ENCODE measurements around the gene ABCC9. TPM values are rescaled to one million over a fixed set of nuclear protein-coding genes. Genes with fewer than 3 reads are reported as not detected.

The ABCC9 gene
- total RNA-seq, 2 donors from 2014 or later = 0.04 TPM; not detected in 1

GRCh38 chr12:21774358-21775132 is 166.7 kb downstream of the ABCC9 start, which contains the start of gene KCNJ8:
Gene KCNJ8, minus strand, starts transcription at chr12:21774706. Its CDS starts 1,090 bp downstream, at chr12:21773616.
- ATAC-seq (replicated peaks) = peak; percentile 21
- Mint-ChIP-seq H3K27me3 (peaks cover 48% of the 10 kb centered on the region), H3K9me3 (no peaks in the 10 kb centered on the region), H3K36me3 (ENCODE audit: low read depth) (no peaks in the 10 kb centered on the region), H3K4me1 (peaks cover 10% of the 10 kb centered on the region), H3K4me3 (peak within 1 kb of the TSS; percentile 28), H3K27ac (no peak within 1 kb of the TSS)

- Mint-ChIP-seq H3K4me3 (peak overlapping the region; percentile 28), H3K27me3 (peaks cover 45% of the 10 kb centered on the region), H3K9me3 (no peaks in the 10 kb centered on the region), H3K27ac (no peak overlapping the region), H3K36me3 (ENCODE audit: low read depth) (no peaks in the 10 kb centered on the region), H3K4me1 (peaks cover 10% of the 10 kb centered on the region)
- ATAC-seq (replicated peaks) = no peak
Observed at GRCh38 chr12:21773806-21774205, 167.4 kb downstream of the ABCC9 start.

- Mint-ChIP-seq H3K9me3 (no peaks in the 10 kb centered on the region), H3K4me1 (peaks cover 10% of the 10 kb centered on the region), H3K27me3 (peaks cover 45% of the 10 kb centered on the region), H3K36me3 (ENCODE audit: low read depth) (no peaks in the 10 kb centered on the region), H3K4me3 (peak overlapping the region; percentile 28), H3K27ac (no peak overlapping the region)
- peak; percentile 26 for ATAC-seq (replicated peaks)
Observed at GRCh38 chr12:21773263-21773741, 167.9 kb downstream of the ABCC9 start.

GRCh38 chr12:21771311-21771710 is 169.9 kb downstream of the ABCC9 start:
- Mint-ChIP-seq H3K4me1 (peaks cover 10% of the 10 kb centered on the region), H3K4me3 (no peak overlapping the region), H3K36me3 (ENCODE audit: low read depth) (no peaks in the 10 kb centered on the region), H3K27me3 (peaks cover 31% of the 10 kb centered on the region), H3K9me3 (no peaks in the 10 kb centered on the region), H3K27ac (no peak overlapping the region)
- ATAC-seq (replicated peaks) = no peak

- H3K4me1 Mint-ChIP-seq = peaks cover 10% of the 10 kb centered on the region
- no peak for ATAC-seq (replicated peaks)
- no peaks in the 10 kb centered on the region for H3K36me3 Mint-ChIP-seq (ENCODE audit: low read depth)
- H3K27me3 Mint-ChIP-seq = peaks cover 16% of the 10 kb centered on the region
- no peak overlapping the region for H3K27ac Mint-ChIP-seq
- no peaks in the 10 kb centered on the region for H3K9me3 Mint-ChIP-seq
- no peak overlapping the region for H3K4me3 Mint-ChIP-seq
Observed at GRCh38 chr12:21769307-21769706, 171.9 kb downstream of the ABCC9 start.

GRCh38 chr12:21766403-21766802 is 174.8 kb downstream of the ABCC9 start:
- H3K27me3 Mint-ChIP-seq = peaks cover 5% of the 10 kb centered on the region

GRCh38 chr12:21764950-21765349 is 176.3 kb downstream of the ABCC9 start:
- Mint-ChIP-seq H3K4me1 (no peaks in the 10 kb centered on the region), H3K27ac (no peak overlapping the region), H3K36me3 (ENCODE audit: low read depth) (no peaks in the 10 kb centered on the region), H3K9me3 (no peaks in the 10 kb centered on the region), H3K4me3 (no peak overlapping the region), H3K27me3 (peaks cover 3% of the 10 kb centered on the region)
- no peak for ATAC-seq (replicated peaks)

More at GRCh38 chr12:21766403-21766802, 174.8 kb downstream of the ABCC9 start:
- no peak for ATAC-seq (replicated peaks)
- Mint-ChIP-seq H3K4me1 (no peaks in the 10 kb centered on the region), H3K36me3 (ENCODE audit: low read depth) (no peaks in the 10 kb centered on the region), H3K27ac (no peak overlapping the region), H3K4me3 (no peak overlapping the region), H3K9me3 (no peaks in the 10 kb centered on the region)

- peaks cover 3% of the 10 kb centered on the region for H3K27me3 Mint-ChIP-seq
- H3K9me3 Mint-ChIP-seq = no peaks in the 10 kb centered on the region
- no peak overlapping the region for H3K27ac Mint-ChIP-seq
- no peak overlapping the region for H3K4me3 Mint-ChIP-seq
- H3K36me3 Mint-ChIP-seq (ENCODE audit: low read depth) = no peaks in the 10 kb centered on the region
- H3K4me1 Mint-ChIP-seq = no peaks in the 10 kb centered on the region
- no peak for ATAC-seq (replicated peaks)
Observed at GRCh38 chr12:21764065-21764464, 177.2 kb downstream of the ABCC9 start.

- H3K27me3 Mint-ChIP-seq = peaks cover 3% of the 10 kb centered on the region
- no peaks in the 10 kb centered on the region for H3K4me1 Mint-ChIP-seq
- H3K36me3 Mint-ChIP-seq (ENCODE audit: low read depth) = no peaks in the 10 kb centered on the region
- no peaks in the 10 kb centered on the region for H3K9me3 Mint-ChIP-seq
- H3K27ac Mint-ChIP-seq = no peak overlapping the region
- H3K4me3 Mint-ChIP-seq = no peak overlapping the region
- ATAC-seq (replicated peaks) = no peak
Observed at GRCh38 chr12:21763531-21763930, 177.7 kb downstream of the ABCC9 start.

- Mint-ChIP-seq H3K4me1 (no peaks in the 10 kb centered on the region), H3K9me3 (no peaks in the 10 kb centered on the region), H3K27me3 (peaks cover 7% of the 10 kb centered on the region), H3K4me3 (no peak overlapping the region), H3K27ac (no peak overlapping the region), H3K36me3 (ENCODE audit: low read depth) (no peaks in the 10 kb centered on the region)
- no peak for ATAC-seq (replicated peaks)
Observed at GRCh38 chr12:21759737-21760136, 181.5 kb downstream of the ABCC9 start.

GRCh38 chr12:21757735-21758134 is 183.5 kb downstream of the ABCC9 start:
- peaks cover 7% of the 10 kb centered on the region for H3K27me3 Mint-ChIP-seq
- no peak overlapping the region for H3K27ac Mint-ChIP-seq
- no peaks in the 10 kb centered on the region for H3K36me3 Mint-ChIP-seq (ENCODE audit: low read depth)
- no peak for ATAC-seq (replicated peaks)
- no peak overlapping the region for H3K4me3 Mint-ChIP-seq
- H3K9me3 Mint-ChIP-seq = no peaks in the 10 kb centered on the region
- no peaks in the 10 kb centered on the region for H3K4me1 Mint-ChIP-seq

GRCh38 chr12:21756699-21757098 is 184.5 kb downstream of the ABCC9 start:
- Mint-ChIP-seq H3K27ac (no peak overlapping the region), H3K9me3 (no peaks in the 10 kb centered on the region), H3K36me3 (ENCODE audit: low read depth) (no peaks in the 10 kb centered on the region), H3K4me1 (no peaks in the 10 kb centered on the region), H3K27me3 (peaks cover 7% of the 10 kb centered on the region), H3K4me3 (no peak overlapping the region)
- ATAC-seq (replicated peaks) = no peak

- H3K9me3 Mint-ChIP-seq = no peaks in the 10 kb centered on the region
- H3K36me3 Mint-ChIP-seq (ENCODE audit: low read depth) = no peaks in the 10 kb centered on the region
- H3K27me3 Mint-ChIP-seq = peaks cover 20% of the 10 kb centered on the region
- H3K4me1 Mint-ChIP-seq = no peaks in the 10 kb centered on the region
- no peak for ATAC-seq (replicated peaks)
- no peak overlapping the region for H3K4me3 Mint-ChIP-seq
- no peak overlapping the region for H3K27ac Mint-ChIP-seq
Observed at GRCh38 chr12:21751517-21751916, 189.7 kb downstream of the ABCC9 start.

All from activated T-helper 17 cell treated with anti-CD3 and anti-CD28 coated beads, Interleukin-2, amount 50 U/mL, for 72 hours (primary cell).